Trophoblast cell (in vitro differentiated cells and primary cell): ENCODE data around the gene LONRF2.

Source experiments
- DNase-seq, 2 donors: peaks; one replicate each; pipeline ENCODE4 v3.0.0-alpha.2; 2016
- H2AFZ ChIP-seq: 2 replicates; pipeline ENCODE4 v1.6.1; 2013; ENCODE audit warnings: low read length, moderate library complexity, mild to moderate bottlenecking; ENCODE audit not compliant: insufficient read depth, poor library complexity
- H2AK5ac ChIP-seq: 2 replicates; pipeline ENCODE4 v1.6.1; 2013; ENCODE audit warnings: mild to moderate bottlenecking, low read length
- H2BK120ac ChIP-seq: 2 replicates; pipeline ENCODE4 v1.6.1; 2013; ENCODE audit warnings: low read length, mild to moderate bottlenecking, moderate library complexity; ENCODE audit not compliant: insufficient read depth, poor library complexity
- H2BK12ac ChIP-seq: 2 replicates; pipeline ENCODE4 v1.6.1; 2013; ENCODE audit warnings: mild to moderate bottlenecking, low read length, moderate library complexity
- H2BK5ac ChIP-seq: 2 replicates; pipeline ENCODE4 v1.6.1; 2013; ENCODE audit warnings: low read length, low read depth, moderate library complexity, mild to moderate bottlenecking; ENCODE audit not compliant: poor library complexity
- H3K14ac ChIP-seq: 2 replicates; pipeline ENCODE4 v1.6.1; 2013; ENCODE audit warnings: mild to moderate bottlenecking, low read length
- H3K18ac ChIP-seq: 2 replicates; pipeline ENCODE4 v1.6.1; 2013; ENCODE audit warnings: mild to moderate bottlenecking, low read length
- H3K23ac ChIP-seq: 2 replicates; pipeline ENCODE4 v1.6.1; 2013; ENCODE audit warnings: low read length
- H3K27ac ChIP-seq: 2 replicates; pipeline ENCODE4 v1.5.1; 2013; ENCODE audit warnings: low read depth, mild to moderate bottlenecking, inconsistent platforms, low read length, moderate library complexity
- H3K27me3 ChIP-seq: 2 replicates; pipeline ENCODE4 v1.6.1; 2013; ENCODE audit warnings: inconsistent platforms, mild to moderate bottlenecking, low read length, moderate library complexity; ENCODE audit not compliant: insufficient read depth
- H3K36me3 ChIP-seq, 2 experiments: 1 replicate in 1 of 2; 2 replicates in 1 of 2; pipeline ENCODE4 v1.6.1; 2013; ENCODE audit warnings: low read length in 2 of 2, mild to moderate bottlenecking in 2 of 2, moderate library complexity in 1 of 2; ENCODE audit not compliant: insufficient read depth in 2 of 2, control insufficient read depth in 1 of 2
- H3K4ac ChIP-seq: 2 replicates; pipeline ENCODE4 v1.6.1; 2013; ENCODE audit warnings: low read depth, mild to moderate bottlenecking, low read length, moderate library complexity
- H3K4me1 ChIP-seq, 2 experiments: 1 replicate in 1 of 2; 2 replicates in 1 of 2; pipeline ENCODE4 v1.6.1; 2013; ENCODE audit warnings: low read length in 2 of 2, mild to moderate bottlenecking in 2 of 2, moderate library complexity in 1 of 2; ENCODE audit not compliant: insufficient read depth in 2 of 2, control insufficient read depth in 1 of 2
- H3K4me2 ChIP-seq: 2 replicates; pipeline ENCODE4 v1.6.1; 2013; ENCODE audit warnings: inconsistent platforms, mild to moderate bottlenecking, low read length, moderate library complexity
- H3K4me3 ChIP-seq: 2 replicates; pipeline ENCODE4 v1.5.1; 2013; ENCODE audit warnings: mild to moderate bottlenecking, low read depth, low read length, inconsistent platforms
- H3K79me1 ChIP-seq: one replicate; pipeline ENCODE4 v1.6.1; 2013; ENCODE audit warnings: low read length
- H3K79me2 ChIP-seq: 2 replicates; pipeline ENCODE4 v1.6.1; 2013; ENCODE audit warnings: low read length, mild to moderate bottlenecking; ENCODE audit not compliant: control insufficient read depth, insufficient read depth, poor library complexity
- H3K9ac ChIP-seq: 2 replicates; pipeline ENCODE4 v1.6.1; 2013; ENCODE audit warnings: mild to moderate bottlenecking, low read length
- H3K9me3 ChIP-seq: 2 replicates; pipeline ENCODE4 v1.6.1; 2013; ENCODE audit warnings: low read depth, mild to moderate bottlenecking, control low read depth, inconsistent platforms, low read length; ENCODE audit not compliant: insufficient read depth
- H4K12ac ChIP-seq: 2 replicates; pipeline ENCODE4 v1.6.1; 2013; ENCODE audit warnings: low read depth, mild to moderate bottlenecking, low read length, moderate library complexity
- H4K8ac ChIP-seq: 2 replicates; pipeline ENCODE4 v1.6.1; 2013; ENCODE audit warnings: low read depth, mild to moderate bottlenecking, low read length, moderate library complexity
- H4K91ac ChIP-seq: one replicate; pipeline ENCODE4 v1.6.1; 2013; ENCODE audit warnings: low read depth, mild to moderate bottlenecking, low read length, moderate library complexity
- WGBS: extraction: QIAGEN DNeasy Blood & Tissue Kit; methylation state at CpG from one replicate; pipeline ENCODE4 v1.1.7; 2013; ENCODE audit warnings: missing lambda C conversion rate; ENCODE audit not compliant: insufficient read length, insufficient coverage; ENCODE audit errors: extremely low coverage; 5-methylcytosine and 5-hydroxymethylcytosine counted together

Gene LONRF2

GRCh38 chr2:100294162-100294497, 28.2 kb downstream of the LONRF2 start:
- no peak overlapping the region for H3K23ac ChIP-seq
- H3K18ac ChIP-seq = no peak overlapping the region
- H4K91ac ChIP-seq = peak overlapping the region; percentile 9
- no peak overlapping the region for H2AK5ac ChIP-seq
- no peak overlapping the region for H4K8ac ChIP-seq
- WGBS = no CpG with 5 or more reads among the region's 9 CpGs
- H3K9me3 ChIP-seq = peaks cover 2% of the 10 kb centered on the region
- H3K9ac ChIP-seq = no peak overlapping the region
- no peak overlapping the region for H2BK5ac ChIP-seq
- no peaks in the 10 kb centered on the region for H3K36me3 ChIP-seq
- peaks cover 2% of the 10 kb centered on the region for H3K79me2 ChIP-seq
- no peak overlapping the region for H3K4me2 ChIP-seq
- no peak overlapping the region for H2BK120ac ChIP-seq
- H3K4ac ChIP-seq = no peak overlapping the region
- no peak overlapping the region for H3K4me3 ChIP-seq
- H3K4me1 ChIP-seq = peaks cover 17 to 22% of the 10 kb centered on the region in 2 experiments
- H2BK12ac ChIP-seq = peak overlapping the region; percentile 42
- H3K27ac ChIP-seq = no peak overlapping the region
- no peak for DNase-seq
- no peak overlapping the region for H4K12ac ChIP-seq
- H2AFZ ChIP-seq = no peak overlapping the region
- H3K27me3 ChIP-seq = no peaks in the 10 kb centered on the region
- no peak overlapping the region for H3K14ac ChIP-seq
- peaks cover 20% of the 10 kb centered on the region for H3K79me1 ChIP-seq

GRCh38 chr2:100293341-100294161, 28.8 kb downstream of the LONRF2 start:
- no peak overlapping the region for H2AFZ ChIP-seq
- no peak overlapping the region for H4K12ac ChIP-seq
- no peak overlapping the region for H3K4ac ChIP-seq
- peaks cover 2% of the 10 kb centered on the region for H3K79me2 ChIP-seq
- no peak overlapping the region for H3K23ac ChIP-seq
- no peaks in the 10 kb centered on the region for H3K27me3 ChIP-seq
- no peak overlapping the region for H3K4me3 ChIP-seq
- H2BK120ac ChIP-seq = no peak overlapping the region
- H3K36me3 ChIP-seq = no peaks in the 10 kb centered on the region
- H2BK12ac ChIP-seq = peak overlapping the region; percentile 91
- peaks cover 22% of the 10 kb centered on the region for H3K79me1 ChIP-seq
- H4K91ac ChIP-seq = peak overlapping the region; percentile 49
- no peak overlapping the region for H2AK5ac ChIP-seq
- no CpG with 5 or more reads among the region's 9 CpGs for WGBS
- peak overlapping the region; percentile 46 for H2BK5ac ChIP-seq
- no peak overlapping the region for H3K14ac ChIP-seq
- DNase-seq = no peak
- no peak overlapping the region for H3K18ac ChIP-seq
- peaks cover 17 to 22% of the 10 kb centered on the region in 2 experiments for H3K4me1 ChIP-seq
- H3K4me2 ChIP-seq = no peak overlapping the region
- no peak overlapping the region for H4K8ac ChIP-seq
- H3K27ac ChIP-seq = peak overlapping the region; percentile 24
- H3K9ac ChIP-seq = no peak overlapping the region
- H3K9me3 ChIP-seq = peaks cover 2% of the 10 kb centered on the region

- Histone ChIP-seq H4K91ac (peak overlapping the region; percentile 78), H2BK120ac (peak overlapping the region; percentile 73), H3K23ac (no peak overlapping the region), H3K14ac (peak overlapping the region; percentile 33), H3K4me2 (peak overlapping the region; percentile 42), H3K79me2 (peaks cover 2% of the 10 kb centered on the region), H3K79me1 (peaks cover 27% of the 10 kb centered on the region), H3K4ac (no peak overlapping the region), H3K4me3 (no peak overlapping the region), H4K8ac (peak overlapping the region; percentile 71), H3K9ac (no peak overlapping the region), H3K4me1 (peaks cover 17 to 24% of the 10 kb centered on the region in 2 experiments), H3K18ac (no peak overlapping the region), H3K9me3 (peaks cover 2% of the 10 kb centered on the region), H3K27ac (peak overlapping the region; percentile 95), H3K27me3 (no peaks in the 10 kb centered on the region), H2AFZ (no peak overlapping the region), H3K36me3 (no peaks in the 10 kb centered on the region), H2BK5ac (peak overlapping the region; percentile 50), H2BK12ac (peak overlapping the region; percentile 74), H4K12ac (no peak overlapping the region), H2AK5ac (no peak overlapping the region)
- DNase-seq = peak; percentile 99
- no CpG with 5 or more reads among the region's 4 CpGs for WGBS
Observed at GRCh38 chr2:100292022-100292580, 30.2 kb downstream of the LONRF2 start.

GRCh38 chr2:100291152-100291970, 30.9 kb downstream of the LONRF2 start:
- Histone ChIP-seq H2AFZ (peak overlapping the region; percentile 32), H2BK120ac (peak overlapping the region; percentile 73), H3K9ac (no peak overlapping the region), H3K79me2 (peaks cover 2% of the 10 kb centered on the region), H2BK12ac (peak overlapping the region; percentile 74), H4K91ac (peak overlapping the region; percentile 78), H2BK5ac (peak overlapping the region; percentile 50), H3K27me3 (no peaks in the 10 kb centered on the region), H3K9me3 (peaks cover 2% of the 10 kb centered on the region), H3K23ac (no peak overlapping the region), H3K79me1 (peaks cover 27% of the 10 kb centered on the region), H3K4me1 (peaks cover 21 to 28% of the 10 kb centered on the region in 2 experiments), H3K18ac (peak overlapping the region; percentile 27), H3K4ac (peak overlapping the region; percentile 25), H3K36me3 (no peaks in the 10 kb centered on the region), H3K4me2 (peak overlapping the region; percentile 42), H4K8ac (peak overlapping the region; percentile 71), H4K12ac (peak overlapping the region; percentile 0), H3K27ac (peak overlapping the region; percentile 95), H3K14ac (peak overlapping the region; percentile 33), H3K4me3 (no peak overlapping the region), H2AK5ac (peak overlapping the region; percentile 9)
- no CpG with 5 or more reads among the region's 13 CpGs for WGBS
- peak; percentile 97 to 98 for DNase-seq
